AG04449 (cell line): ENCODE measurements around the gene SIVA1.

Source experiments
- CTCF ChIA-PET: fragments of 350-600 bp; formaldehyde crosslinking; extraction: SDS; loops from one replicate; lab custom pipeline; 2021; ENCODE audit warnings: antibody characterized with exemption; lab: Yijun Ruan, JAX
- POLR2A ChIA-PET: fragments of 400-600, 350-600 bp; formaldehyde crosslinking; extraction: SDS; loops from one replicate; lab custom pipeline; 2020; ENCODE audit warnings: antibody characterized with exemption, inconsistent platforms; lab: Yijun Ruan, JAX
- DNase-seq: peaks from one replicate; pipeline ENCODE4 v3.0.0-alpha.2; 2010; ENCODE audit warnings: low read depth, low spot score
- H3K4me3 ChIP-seq: 2 replicates; pipeline ENCODE4 v1.5.1; 2011; ENCODE audit warnings: low read depth, mild to moderate bottlenecking, control low read depth, low read length
- TF ChIP-seq, protein P1 (sequence below): IDR thresholded peaks from one replicate; pipeline ENCODE4 v1.5.1; 2011; ENCODE audit warnings: mild to moderate bottlenecking, moderate library complexity, low read length, control low read depth, inconsistent platforms; ENCODE audit not compliant: insufficient read depth; ENCODE audit errors: missing control alignments

SIVA1 gene, protein sequence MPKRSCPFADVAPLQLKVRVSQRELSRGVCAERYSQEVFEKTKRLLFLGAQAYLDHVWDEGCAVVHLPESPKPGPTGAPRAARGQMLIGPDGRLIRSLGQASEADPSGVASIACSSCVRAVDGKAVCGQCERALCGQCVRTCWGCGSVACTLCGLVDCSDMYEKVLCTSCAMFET

DNA sequence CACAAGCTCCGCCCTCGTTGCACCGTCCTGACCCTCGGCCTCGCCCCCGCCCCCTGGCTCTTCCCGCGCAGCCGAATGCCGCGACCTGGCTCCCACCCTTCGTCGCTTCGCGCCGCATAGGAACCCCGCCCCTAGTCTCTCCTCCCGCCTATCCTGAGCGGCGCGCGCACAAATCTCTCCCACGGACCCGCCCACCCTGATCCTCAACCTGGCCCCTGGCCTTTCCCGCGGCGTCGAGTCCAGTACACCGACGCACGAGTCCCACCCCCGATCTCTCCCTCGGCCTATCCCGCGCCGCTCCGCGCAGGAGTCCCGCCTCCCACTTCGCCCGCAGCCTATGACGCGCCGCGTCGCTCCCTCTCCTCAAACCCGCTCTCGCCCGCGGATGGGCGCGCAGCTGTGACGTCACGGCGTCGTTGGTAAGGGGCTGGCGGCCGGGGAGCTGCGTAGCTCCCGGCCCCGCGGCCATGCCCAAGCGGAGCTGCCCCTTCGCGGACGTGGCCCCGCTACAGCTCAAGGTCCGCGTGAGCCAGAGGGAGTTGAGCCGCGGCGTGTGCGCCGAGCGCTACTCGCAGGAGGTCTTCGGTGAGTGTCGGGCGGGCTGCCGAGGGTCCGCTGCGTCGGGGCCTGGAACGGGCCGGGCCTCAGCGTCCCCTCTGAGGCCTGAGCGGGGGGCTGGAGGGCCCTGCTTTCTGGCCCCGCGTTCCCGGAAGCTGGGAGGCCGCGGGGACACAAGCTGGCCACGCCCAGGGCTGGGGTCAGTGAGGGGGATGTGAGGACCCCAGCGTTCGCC lies at the start of gene SIVA1:
SIVA1 (plus strand) TSS at position 413 of the 793 bp plus-strand sequence; CDS start at position 468, 55 bp downstream.
- ChIA-PET CTCF (interaction anchor here (0.8 to 4.3 kb wide), 9 partner anchors 12 to 289 kb away, joined by 3 to 44 read pairs (median 3); no protein-coding TSS in a partner anchor), POLR2A (interaction anchor here (1.1 to 1.6 kb wide), 2 partner anchors 8 to 18 kb away, joined by 3 to 5 read pairs; no protein-coding TSS in a partner anchor)
- peak; percentile 85 for DNase-seq
- H3K4me3 ChIP-seq, result peak within 1 kb of the TSS; percentile 98
- TF ChIP-seq, protein P1, sequence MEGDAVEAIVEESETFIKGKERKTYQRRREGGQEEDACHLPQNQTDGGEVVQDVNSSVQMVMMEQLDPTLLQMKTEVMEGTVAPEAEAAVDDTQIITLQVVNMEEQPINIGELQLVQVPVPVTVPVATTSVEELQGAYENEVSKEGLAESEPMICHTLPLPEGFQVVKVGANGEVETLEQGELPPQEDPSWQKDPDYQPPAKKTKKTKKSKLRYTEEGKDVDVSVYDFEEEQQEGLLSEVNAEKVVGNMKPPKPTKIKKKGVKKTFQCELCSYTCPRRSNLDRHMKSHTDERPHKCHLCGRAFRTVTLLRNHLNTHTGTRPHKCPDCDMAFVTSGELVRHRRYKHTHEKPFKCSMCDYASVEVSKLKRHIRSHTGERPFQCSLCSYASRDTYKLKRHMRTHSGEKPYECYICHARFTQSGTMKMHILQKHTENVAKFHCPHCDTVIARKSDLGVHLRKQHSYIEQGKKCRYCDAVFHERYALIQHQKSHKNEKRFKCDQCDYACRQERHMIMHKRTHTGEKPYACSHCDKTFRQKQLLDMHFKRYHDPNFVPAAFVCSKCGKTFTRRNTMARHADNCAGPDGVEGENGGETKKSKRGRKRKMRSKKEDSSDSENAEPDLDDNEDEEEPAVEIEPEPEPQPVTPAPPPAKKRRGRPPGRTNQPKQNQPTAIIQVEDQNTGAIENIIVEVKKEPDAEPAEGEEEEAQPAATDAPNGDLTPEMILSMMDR, result no peak

DNA sequence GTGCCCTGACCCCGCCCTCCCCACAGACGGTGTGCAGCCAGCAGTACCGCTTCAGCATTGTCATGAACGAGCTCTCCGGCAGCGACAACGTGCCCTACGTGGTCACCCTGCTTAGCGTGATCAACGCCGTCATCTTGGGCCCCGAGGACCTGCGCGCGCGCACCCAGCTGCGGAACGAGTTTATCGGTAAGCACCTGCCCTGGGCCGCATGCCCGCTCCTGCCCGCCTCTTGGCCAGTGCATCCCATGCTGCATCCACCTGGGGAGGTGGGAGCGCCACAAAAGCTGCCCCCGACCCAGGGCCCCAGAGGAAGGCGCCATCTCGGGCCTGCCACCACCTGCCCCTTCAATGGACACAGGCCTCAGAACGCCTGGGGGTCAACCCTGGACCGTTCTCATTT lies 49.7 kb upstream of the SIVA1 start:
- TF ChIP-seq, protein P1, result no peak
- DNase-seq, result no peak
- POLR2A ChIA-PET, result no interaction called here
- CTCF ChIA-PET, result interaction anchor here (1.2 kb wide), 2 partner anchors 9 to 19 kb away, joined by 4 to 5 read pairs; no protein-coding TSS in a partner anchor
- no peak overlapping the region for H3K4me3 ChIP-seq

DNA sequence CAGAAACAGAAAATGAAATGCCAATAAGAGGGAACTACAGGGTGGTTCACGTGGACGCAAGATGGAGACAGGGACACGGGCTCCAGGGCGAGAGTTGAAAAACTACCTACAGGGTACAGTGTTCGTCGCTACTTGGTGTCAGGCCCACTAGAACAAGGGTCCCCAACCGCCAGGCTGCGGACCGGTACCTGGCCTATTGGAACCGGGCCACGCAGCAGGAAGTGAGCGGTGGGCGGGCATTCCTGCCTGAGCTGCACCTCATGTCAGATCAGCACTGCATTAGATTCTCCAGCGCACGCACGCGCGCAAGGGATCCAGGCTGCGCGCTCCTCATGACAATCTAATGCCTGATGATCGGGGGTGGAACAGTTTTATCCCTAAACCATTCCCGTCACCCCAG lies 48.7 kb upstream of the SIVA1 start:
- DNase-seq, result no peak
- POLR2A ChIA-PET, result no interaction called here
- TF ChIP-seq, protein P1, result no peak
- H3K4me3 ChIP-seq, result no peak overlapping the region
- CTCF ChIA-PET, result interaction anchor here (1.1 to 1.4 kb wide), 3 partner anchors 18 to 64 kb away, joined by 3 to 5 read pairs (median 3); partner anchors contain the start of gene ADSS1

DNA sequence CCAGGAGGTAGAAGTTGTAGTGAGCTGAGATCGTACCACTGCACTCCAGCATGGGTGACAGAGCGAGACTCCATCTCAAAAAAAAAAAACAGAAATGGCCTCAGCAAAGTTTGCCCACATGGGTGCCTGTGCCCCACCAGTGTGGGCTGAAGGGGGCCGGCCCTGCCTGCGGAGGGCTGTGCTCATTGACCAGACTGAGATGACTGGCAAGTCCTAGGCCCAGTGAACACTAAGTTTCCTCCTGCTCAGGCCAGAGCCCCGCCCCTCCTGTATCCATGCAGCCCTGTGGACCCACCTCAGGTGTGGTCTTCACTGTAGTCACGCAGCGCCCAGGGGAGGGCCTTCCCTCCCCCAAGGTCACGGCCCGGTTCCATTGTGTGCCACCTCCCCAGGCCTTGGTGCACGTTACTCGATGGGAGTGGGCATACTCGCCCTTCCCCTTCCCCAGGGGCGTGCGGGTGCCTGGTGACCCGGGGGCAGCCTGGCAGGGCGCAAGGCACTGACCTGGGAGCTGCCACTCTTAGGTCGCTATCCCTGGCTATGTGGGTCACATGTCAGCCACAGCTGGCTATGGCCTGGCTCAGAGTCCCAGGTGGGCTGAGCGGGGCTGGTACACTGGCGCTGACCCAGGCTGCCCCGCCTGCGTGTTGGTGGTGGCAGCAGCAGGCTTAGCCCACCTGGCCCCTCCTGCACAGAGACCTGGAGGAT lies 47.5 kb upstream of the SIVA1 start:
- ChIA-PET CTCF (interaction anchor here (0.8 to 6.7 kb wide), 7 partner anchors 8 to 65 kb away, joined by 3 to 61 read pairs (median 5); partner anchors contain the start of gene ADSS1), POLR2A (no interaction called here)

DNA sequence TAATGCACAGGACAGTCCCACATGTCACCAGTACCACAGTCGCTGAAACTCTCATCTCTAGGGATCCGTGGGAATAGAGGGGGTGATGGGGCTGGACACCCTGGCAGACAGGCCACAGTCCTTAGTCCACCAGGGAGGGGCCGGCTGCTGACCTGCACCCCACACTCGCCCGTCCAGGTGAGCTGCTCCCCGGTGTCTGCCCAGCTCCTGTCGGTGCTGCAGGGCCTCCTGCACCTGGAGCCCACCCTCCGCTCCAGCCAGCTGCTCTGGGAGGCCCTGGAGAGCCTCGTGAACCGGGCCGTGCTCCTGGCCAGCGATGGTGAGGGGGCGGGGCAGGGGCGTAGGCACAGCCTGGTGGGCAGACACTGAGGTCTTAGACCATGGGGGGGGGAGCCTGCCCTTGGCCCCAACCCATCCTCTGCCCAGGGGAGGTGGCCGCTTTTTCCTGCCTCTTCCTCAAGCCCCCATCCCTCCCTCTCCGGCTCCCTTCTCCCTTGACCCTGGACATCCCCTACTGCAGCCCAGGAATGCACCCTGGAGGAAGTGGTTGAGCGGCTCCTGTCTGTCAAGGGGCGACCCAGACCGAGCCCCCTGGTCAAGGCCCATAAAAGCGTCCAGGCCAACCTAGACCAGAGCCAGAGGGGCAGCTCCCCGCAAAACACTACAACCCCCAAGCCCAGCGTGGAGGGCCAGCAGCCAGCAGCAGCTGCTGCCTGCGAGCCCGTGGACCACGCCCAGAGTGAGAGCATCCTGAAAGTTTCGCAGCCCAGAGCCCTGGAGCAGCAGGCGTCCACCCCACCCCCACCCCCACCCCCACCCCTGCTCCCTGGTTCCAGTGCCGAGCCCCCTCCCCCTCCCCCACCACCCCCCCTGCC lies 46.0 kb upstream of the SIVA1 start:
- CTCF ChIA-PET, result interaction anchor here (0.7 to 6.7 kb wide), 9 partner anchors 9 to 55 kb away, joined by 3 to 61 read pairs (median 3); partner anchors contain the start of genes ADSS1 and INF2
- no peak for DNase-seq
- POLR2A ChIA-PET, result no interaction called here
- no peak overlapping the region for H3K4me3 ChIP-seq
- TF ChIP-seq, protein P1, result no peak

More for the DNA sequence above, 47.5 kb upstream of the SIVA1 start:
- no peak for DNase-seq
- TF ChIP-seq, protein P1, result no peak
- no peak overlapping the region for H3K4me3 ChIP-seq
